ENCODE data around the gene PLET1.

DNA sequence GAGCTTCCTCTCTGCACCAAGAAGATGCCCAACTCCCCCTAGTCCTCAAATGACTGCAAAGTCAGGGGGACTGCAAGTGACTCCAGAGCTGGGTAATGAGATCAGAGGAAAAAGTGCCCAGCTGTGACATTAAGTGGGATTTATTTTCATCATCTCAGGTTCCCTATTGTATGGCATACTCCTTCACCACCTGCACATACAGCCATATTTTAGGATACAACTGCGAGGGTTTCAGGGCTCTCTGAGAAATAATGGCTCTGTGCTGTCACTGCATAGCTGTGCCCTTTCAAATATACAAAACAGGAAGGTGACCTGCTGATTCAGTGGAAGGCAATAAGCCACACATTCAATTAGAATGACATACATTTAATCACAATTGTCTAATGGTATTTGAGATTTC lies 45.6 kb upstream of the PLET1 start:
- TF ChIP-seq POLR2A (IDR thresholded peaks at IDR 0.05), result no peak
- TF ChIP-seq, protein P1, sequence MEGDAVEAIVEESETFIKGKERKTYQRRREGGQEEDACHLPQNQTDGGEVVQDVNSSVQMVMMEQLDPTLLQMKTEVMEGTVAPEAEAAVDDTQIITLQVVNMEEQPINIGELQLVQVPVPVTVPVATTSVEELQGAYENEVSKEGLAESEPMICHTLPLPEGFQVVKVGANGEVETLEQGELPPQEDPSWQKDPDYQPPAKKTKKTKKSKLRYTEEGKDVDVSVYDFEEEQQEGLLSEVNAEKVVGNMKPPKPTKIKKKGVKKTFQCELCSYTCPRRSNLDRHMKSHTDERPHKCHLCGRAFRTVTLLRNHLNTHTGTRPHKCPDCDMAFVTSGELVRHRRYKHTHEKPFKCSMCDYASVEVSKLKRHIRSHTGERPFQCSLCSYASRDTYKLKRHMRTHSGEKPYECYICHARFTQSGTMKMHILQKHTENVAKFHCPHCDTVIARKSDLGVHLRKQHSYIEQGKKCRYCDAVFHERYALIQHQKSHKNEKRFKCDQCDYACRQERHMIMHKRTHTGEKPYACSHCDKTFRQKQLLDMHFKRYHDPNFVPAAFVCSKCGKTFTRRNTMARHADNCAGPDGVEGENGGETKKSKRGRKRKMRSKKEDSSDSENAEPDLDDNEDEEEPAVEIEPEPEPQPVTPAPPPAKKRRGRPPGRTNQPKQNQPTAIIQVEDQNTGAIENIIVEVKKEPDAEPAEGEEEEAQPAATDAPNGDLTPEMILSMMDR (IDR thresholded peaks at IDR 0.05), result no peak

Data from adrenal gland (tissue), 5 donors.